Measurements from ENCODE around the gene PBXIP1.

DNA sequence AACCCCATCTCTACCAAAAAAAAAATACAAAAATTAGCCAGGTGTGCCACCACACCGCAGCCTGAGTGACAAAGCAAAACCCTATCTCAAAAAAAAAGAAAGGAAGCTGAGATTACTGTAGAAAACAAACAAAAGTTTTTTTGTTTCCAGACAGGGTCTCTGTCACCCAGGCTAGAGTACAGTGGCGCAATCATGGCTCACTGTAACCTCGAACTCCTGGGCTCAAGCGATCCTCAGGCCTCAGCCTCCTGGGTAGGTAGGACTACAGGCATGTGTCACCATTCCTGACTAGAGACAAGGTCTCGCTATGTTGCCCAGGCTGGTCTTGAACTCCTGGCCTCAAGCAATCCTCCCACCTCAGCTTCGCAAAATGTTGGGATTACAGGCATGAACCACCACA lies 8.5 kb upstream of the PBXIP1 start:
- no peak for TF ChIP-seq POLR2A (IDR thresholded peaks at IDR 0.05)
- TF ChIP-seq, protein P1, sequence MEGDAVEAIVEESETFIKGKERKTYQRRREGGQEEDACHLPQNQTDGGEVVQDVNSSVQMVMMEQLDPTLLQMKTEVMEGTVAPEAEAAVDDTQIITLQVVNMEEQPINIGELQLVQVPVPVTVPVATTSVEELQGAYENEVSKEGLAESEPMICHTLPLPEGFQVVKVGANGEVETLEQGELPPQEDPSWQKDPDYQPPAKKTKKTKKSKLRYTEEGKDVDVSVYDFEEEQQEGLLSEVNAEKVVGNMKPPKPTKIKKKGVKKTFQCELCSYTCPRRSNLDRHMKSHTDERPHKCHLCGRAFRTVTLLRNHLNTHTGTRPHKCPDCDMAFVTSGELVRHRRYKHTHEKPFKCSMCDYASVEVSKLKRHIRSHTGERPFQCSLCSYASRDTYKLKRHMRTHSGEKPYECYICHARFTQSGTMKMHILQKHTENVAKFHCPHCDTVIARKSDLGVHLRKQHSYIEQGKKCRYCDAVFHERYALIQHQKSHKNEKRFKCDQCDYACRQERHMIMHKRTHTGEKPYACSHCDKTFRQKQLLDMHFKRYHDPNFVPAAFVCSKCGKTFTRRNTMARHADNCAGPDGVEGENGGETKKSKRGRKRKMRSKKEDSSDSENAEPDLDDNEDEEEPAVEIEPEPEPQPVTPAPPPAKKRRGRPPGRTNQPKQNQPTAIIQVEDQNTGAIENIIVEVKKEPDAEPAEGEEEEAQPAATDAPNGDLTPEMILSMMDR (IDR thresholded peaks at IDR 0.05) = no peak
